ENCODE measurements around the gene NEBL. TPM values are rescaled to one million over a fixed set of nuclear protein-coding genes. Genes with fewer than 3 reads are reported as not detected.
A peak's percentile ranks its signal among the peaks of the same experiment; 100 is the strongest.

The NEBL gene
- total and polyA plus RNA-seq, 2 of the 4 experiments (the other 2 are of a cell fraction) = under 0.01 TPM

DNA sequence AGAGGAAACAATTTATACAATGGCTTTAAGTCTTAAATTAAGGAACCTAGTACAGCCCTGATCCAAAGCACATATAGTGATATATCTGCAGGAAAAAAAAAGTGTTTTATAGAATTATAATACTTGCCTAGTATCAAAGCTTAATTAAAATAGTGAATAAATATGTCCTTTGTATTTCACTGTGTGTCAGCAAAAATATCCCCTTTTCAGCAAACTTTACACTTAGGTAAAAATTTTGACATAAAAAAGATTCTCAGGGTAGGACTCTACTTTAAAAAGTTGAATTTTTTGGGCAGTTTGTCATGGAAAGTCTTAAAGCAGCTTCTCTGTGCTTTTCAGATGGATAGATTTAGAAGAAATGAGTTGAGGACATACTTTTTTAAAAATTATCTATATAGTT, 12.7 kb upstream of the NEBL start:
- ChIA-PET CTCF (no interaction called here), POLR2A (ENCODE audit: unreplicated experiment) (no interaction called here)
- BruUV-seq (replicated peaks) = no TSS peak
- H3K23ac ChIP-seq (ENCODE audit: low read depth, low read length) = no peak overlapping the region
- H3K18ac ChIP-seq (ENCODE audit: low read depth, low read length) = no peak overlapping the region
- no peaks in the 10 kb centered on the region for H4K20me1 ChIP-seq (ENCODE audit: insufficient read depth, low read length)
- no peak for DNase-seq
- ATAC-seq (ENCODE audit: low read depth) = no peak
- H4K8ac ChIP-seq (ENCODE audit: low read depth in 2 of 2, low read length in 2 of 2) = no peak overlapping the region
- H2AK9ac ChIP-seq (replicated peaks; ENCODE audit: low read depth, low read length, poor library complexity) = no peak overlapping the region
- dilution Hi-C loops (cut with HindIII; ENCODE audit: low sequenced_read_pairs, unreplicated experiment) (no loop called here), in situ Hi-C loops (cut with MboI; ENCODE audit: low sequenced_read_pairs) (no loop called here), intact Hi-C loops (cut with micrococcal nuclease) (no loop called here)
- no peaks in the 10 kb centered on the region for H3K27me3 ChIP-seq (ENCODE audit: control insufficient read depth, insufficient read depth, low read length)
- TF ChIP-seq MAZ (IDR thresholded peaks at IDR 0.05; ENCODE audit: borderline replicate concordance, low read depth, low read length) (no peak), CEBPB (IDR thresholded peaks at IDR 0.05; ENCODE audit: low read depth, low read length) (no peak), MAFK (IDR thresholded peaks at IDR 0.05; ENCODE audit: low read depth, low read length) (peak; percentile 46)
- H2BK5ac ChIP-seq (ENCODE audit: low read depth, low read length, poor library complexity, severe bottlenecking) = no peak overlapping the region
- no peak overlapping the region for H2BK20ac ChIP-seq (ENCODE audit: low read depth, low read length)
- no peaks in the 10 kb centered on the region for H3K9me1 ChIP-seq (ENCODE audit: insufficient read depth, low read length)
- no peaks in the 10 kb centered on the region for H3K9me3 ChIP-seq (ENCODE audit: control insufficient read depth, insufficient read depth, low read length)
- no peak overlapping the region for H3K4me2 ChIP-seq (ENCODE audit: low read depth, low read length)
- H3K4me3 ChIP-seq (ENCODE audit: insufficient read depth, low read depth, low read length) = no peak overlapping the region
- no peak overlapping the region for H4K5ac ChIP-seq (ENCODE audit: low read depth, low read length)
- no peaks in the 10 kb centered on the region for H3K4me1 ChIP-seq (ENCODE audit: control insufficient read depth, insufficient read depth, low read length)
- no peak overlapping the region for H3K9ac ChIP-seq (ENCODE audit: low read depth, low read length)
- no peak overlapping the region for H2BK120ac ChIP-seq (ENCODE audit: low read depth, low read length)
- no peak overlapping the region for H2BK15ac ChIP-seq (ENCODE audit: low read depth, low read length)
- H3K14ac ChIP-seq (replicated peaks; ENCODE audit: low read depth, low read length) = no peak overlapping the region
- H3K56ac ChIP-seq (ENCODE audit: extremely low read depth, insufficient read depth, low read length) = no peak overlapping the region
- no peak overlapping the region for H3K4ac ChIP-seq (ENCODE audit: low read depth, low read length)
- no peak overlapping the region for H2AK5ac ChIP-seq (ENCODE audit: low read depth, low read length)
- no peaks in the 10 kb centered on the region for H3K36me3 ChIP-seq (ENCODE audit: control insufficient read depth, insufficient read depth, low read length)
- no peak overlapping the region for H2AFZ ChIP-seq (replicated peaks; ENCODE audit: low read length, poor library complexity)
- no peak overlapping the region for H3K27ac ChIP-seq (ENCODE audit: insufficient read depth, low read length)
- H3K79me1 ChIP-seq (ENCODE audit: low read depth in 1 of 2, low read length in 2 of 2) = no peaks in the 10 kb centered on the region
- no peak overlapping the region for H4K91ac ChIP-seq (ENCODE audit: insufficient read depth, low read depth, low read length)

Measured in IMR-90 (cell line).